SU-DHL-6 (cell line): ENCODE data around the gene ARHGAP26.

Experiments used
- H2AFZ ChIP-seq: fragments of 200-600 bp; sonication (generic); 2 replicates; pipeline ENCODE4 v1.6.1; 2014; ENCODE audit warnings: low read depth, mild to moderate bottlenecking, moderate library complexity, mixed read lengths, antibody characterized with exemption, low read length; ENCODE audit not compliant: severe bottlenecking
- H3F3A ChIP-seq: fragments of 200-600 bp; shearing (Covaris generic); 2 replicates; pipeline ENCODE4 v1.6.0; 2016; ENCODE audit warnings: antibody characterized with exemption, mild to moderate bottlenecking; ENCODE audit not compliant: insufficient read depth
- H3K27ac ChIP-seq: fragments of 200-600 bp; sonication (generic); 2 replicates; pipeline ENCODE4 v1.5.1; 2016; ENCODE audit warnings: low read depth, mild to moderate bottlenecking, low read length, moderate library complexity, mixed read lengths
- H3K27me3 ChIP-seq: fragments of 200-600 bp; sonication (generic), shearing (Covaris generic); 2 replicates; pipeline ENCODE4 v1.6.0; 2014; ENCODE audit warnings: mild to moderate bottlenecking, low read length
- H3K36me3 ChIP-seq: fragments of 200-600 bp; sonication (generic); 2 replicates; pipeline ENCODE4 v1.6.1; 2014; ENCODE audit warnings: mild to moderate bottlenecking, low read length, mixed read lengths
- H3K4me2 ChIP-seq: fragments of 300-600, 200-600 bp; shearing (Covaris generic), sonication (generic); 2 replicates; pipeline ENCODE4 v1.6.0; 2014; ENCODE audit warnings: low read length, low read depth, mild to moderate bottlenecking; ENCODE audit not compliant: poor library complexity, severe bottlenecking
- H3K4me3 ChIP-seq: fragments of 200-600 bp; sonication (generic); 2 replicates; pipeline ENCODE4 v1.5.1; 2014; ENCODE audit warnings: antibody characterized with exemption, low read length, mild to moderate bottlenecking, mixed read lengths; ENCODE audit not compliant: insufficient read depth, poor library complexity, severe bottlenecking
- H3K79me2 ChIP-seq: fragments of 200-600 bp; sonication (generic); 2 replicates; pipeline ENCODE4 v1.6.1; 2014; ENCODE audit warnings: mild to moderate bottlenecking, low read length, moderate library complexity; ENCODE audit not compliant: insufficient read depth
- H3K9ac ChIP-seq: fragments of 200-600 bp; sonication (generic); 2 replicates; pipeline ENCODE4 v1.7.0; 2014; ENCODE audit warnings: mild to moderate bottlenecking, low read length
- H3K9me2 ChIP-seq: fragments of 200-600 bp; sonication (generic); replicated peaks from 2 replicates; pipeline ENCODE4 v1.6.1; 2014; ENCODE audit warnings: low read length; ENCODE audit not compliant: insufficient read depth
- H3K9me3 ChIP-seq: fragments of 200-600 bp; sonication (generic); 2 replicates; pipeline ENCODE4 v1.6.1; 2014; ENCODE audit warnings: low read length, mixed read lengths; ENCODE audit not compliant: insufficient read depth
- H4K20me1 ChIP-seq: fragments of 200-600 bp; sonication (generic); 2 replicates; pipeline ENCODE4 v1.6.1; 2014; ENCODE audit warnings: low read depth, mild to moderate bottlenecking, antibody characterized with exemption, low read length, moderate library complexity, mixed read lengths
- EZH2phosphoT487 ChIP-seq: fragments of 200-600 bp; sonication (generic), shearing (Covaris generic); conservative IDR thresholded peaks from 2 replicates; pipeline ENCODE4 v1.6.1; 2018; ENCODE audit warnings: mild to moderate bottlenecking, antibody characterized with exemption, low read length, moderate library complexity, mixed read lengths
- TF ChIP-seq, protein P1 (sequence below): fragments of 200-600 bp; sonication (generic); IDR thresholded peaks from one replicate; pipeline ENCODE4 v1.5.1; 2017; ENCODE audit warnings: antibody characterized with exemption, mild to moderate bottlenecking, low read length, moderate library complexity; ENCODE audit not compliant: insufficient read depth, poor library complexity, severe bottlenecking

ARHGAP26 gene

DNA sequence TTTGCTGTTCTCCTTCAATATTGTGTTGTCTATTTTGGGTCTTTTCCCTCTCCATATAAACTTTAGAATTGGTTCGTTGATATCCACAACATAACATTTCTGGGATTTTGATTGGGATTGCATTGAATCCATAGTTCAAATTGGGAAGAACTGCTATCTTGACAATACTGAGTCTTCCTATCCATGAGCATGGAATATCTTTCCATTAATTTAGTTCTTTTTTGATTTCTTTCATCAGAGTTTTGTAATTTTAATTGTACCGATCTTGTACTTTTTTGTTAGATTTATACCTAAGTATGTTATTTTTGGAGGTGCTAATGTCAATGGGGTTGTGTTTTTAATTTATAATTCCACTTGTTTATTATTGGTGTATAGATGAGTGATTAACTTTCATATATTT lies 498.2 kb downstream of the ARHGAP26 start:
- H3K27me3 ChIP-seq: no peaks in the 10 kb centered on the region
- H3K36me3 ChIP-seq: no peaks in the 10 kb centered on the region
- no peaks in the 10 kb centered on the region for H4K20me1 ChIP-seq
- H3K9ac ChIP-seq: no peak overlapping the region
- H2AFZ ChIP-seq: no peak overlapping the region
- no peak overlapping the region for H3K4me3 ChIP-seq
- H3K27ac ChIP-seq: no peak overlapping the region
- no peaks in the 10 kb centered on the region for H3F3A ChIP-seq
- peaks cover 4% of the 10 kb centered on the region; the same call in 1 of the 2 replicates for H3K9me3 ChIP-seq
- H3K4me2 ChIP-seq: no peak overlapping the region
- no peak for TF ChIP-seq EZH2phosphoT487
- TF ChIP-seq, protein P1, sequence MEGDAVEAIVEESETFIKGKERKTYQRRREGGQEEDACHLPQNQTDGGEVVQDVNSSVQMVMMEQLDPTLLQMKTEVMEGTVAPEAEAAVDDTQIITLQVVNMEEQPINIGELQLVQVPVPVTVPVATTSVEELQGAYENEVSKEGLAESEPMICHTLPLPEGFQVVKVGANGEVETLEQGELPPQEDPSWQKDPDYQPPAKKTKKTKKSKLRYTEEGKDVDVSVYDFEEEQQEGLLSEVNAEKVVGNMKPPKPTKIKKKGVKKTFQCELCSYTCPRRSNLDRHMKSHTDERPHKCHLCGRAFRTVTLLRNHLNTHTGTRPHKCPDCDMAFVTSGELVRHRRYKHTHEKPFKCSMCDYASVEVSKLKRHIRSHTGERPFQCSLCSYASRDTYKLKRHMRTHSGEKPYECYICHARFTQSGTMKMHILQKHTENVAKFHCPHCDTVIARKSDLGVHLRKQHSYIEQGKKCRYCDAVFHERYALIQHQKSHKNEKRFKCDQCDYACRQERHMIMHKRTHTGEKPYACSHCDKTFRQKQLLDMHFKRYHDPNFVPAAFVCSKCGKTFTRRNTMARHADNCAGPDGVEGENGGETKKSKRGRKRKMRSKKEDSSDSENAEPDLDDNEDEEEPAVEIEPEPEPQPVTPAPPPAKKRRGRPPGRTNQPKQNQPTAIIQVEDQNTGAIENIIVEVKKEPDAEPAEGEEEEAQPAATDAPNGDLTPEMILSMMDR: no peak
- no peaks in the 10 kb centered on the region for H3K9me2 ChIP-seq
- H3K79me2 ChIP-seq: no peaks in the 10 kb centered on the region

DNA sequence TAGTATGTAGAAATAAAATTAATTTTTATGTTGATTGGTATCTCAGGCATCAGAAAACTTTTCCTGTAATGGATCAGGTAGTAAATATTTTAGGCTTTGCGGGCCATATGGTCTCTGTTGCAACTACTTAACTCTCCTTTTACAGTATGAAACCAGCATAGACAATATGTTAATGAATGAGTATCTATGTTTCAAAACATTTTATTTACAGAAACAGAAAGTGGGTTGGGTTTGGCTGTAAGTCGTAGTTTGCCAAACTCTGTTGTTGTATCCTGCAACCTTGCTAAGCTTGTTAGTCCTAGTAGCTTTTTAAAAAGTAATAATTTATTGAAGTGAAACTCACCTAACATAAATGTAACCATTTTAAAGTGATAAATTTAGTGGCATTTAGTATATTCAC lies 501.3 kb downstream of the ARHGAP26 start:
- H3K4me3 ChIP-seq: no peak overlapping the region
- H4K20me1 ChIP-seq: no peaks in the 10 kb centered on the region
- no peak overlapping the region for H3K9ac ChIP-seq
- no peak overlapping the region for H3K27ac ChIP-seq
- no peak overlapping the region for H3K4me2 ChIP-seq
- no peaks in the 10 kb centered on the region for H3K36me3 ChIP-seq
- H3K79me2 ChIP-seq: no peaks in the 10 kb centered on the region
- H3F3A ChIP-seq: no peaks in the 10 kb centered on the region
- H3K27me3 ChIP-seq: no peaks in the 10 kb centered on the region
- peaks cover 4% of the 10 kb centered on the region; the same call in 1 of the 2 replicates for H3K9me3 ChIP-seq
- H2AFZ ChIP-seq: no peak overlapping the region
- H3K9me2 ChIP-seq: no peaks in the 10 kb centered on the region
- no peak for TF ChIP-seq EZH2phosphoT487
- TF ChIP-seq, protein P1: no peak

DNA sequence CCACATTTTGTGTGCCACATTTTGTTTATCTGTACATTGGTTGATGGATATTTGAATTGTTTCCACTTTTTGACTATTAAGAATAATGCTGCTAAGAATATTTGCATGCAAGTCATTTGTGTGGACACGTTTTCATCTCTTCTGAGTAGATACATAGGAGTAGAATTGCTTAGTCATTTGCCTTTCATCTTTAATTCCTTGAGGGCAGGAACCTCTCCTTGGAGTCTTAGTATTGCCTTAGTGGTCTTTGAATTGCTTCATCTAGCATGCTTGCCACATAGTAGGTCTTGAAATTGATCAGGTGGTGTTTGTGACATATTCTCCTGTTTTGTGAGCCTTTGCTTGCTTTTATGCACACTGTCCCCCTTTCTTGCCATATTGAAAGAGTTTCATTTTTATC lies 504.8 kb downstream of the ARHGAP26 start:
- no peaks in the 10 kb centered on the region for H3K9me3 ChIP-seq
- H3K4me3 ChIP-seq: no peak overlapping the region
- H4K20me1 ChIP-seq: no peaks in the 10 kb centered on the region
- H3F3A ChIP-seq: no peaks in the 10 kb centered on the region
- H3K27me3 ChIP-seq: no peaks in the 10 kb centered on the region
- H3K79me2 ChIP-seq: no peaks in the 10 kb centered on the region
- H3K9ac ChIP-seq: no peak overlapping the region
- no peak overlapping the region for H3K27ac ChIP-seq
- H3K9me2 ChIP-seq: no peaks in the 10 kb centered on the region
- TF ChIP-seq, protein P1: no peak
- no peak for TF ChIP-seq EZH2phosphoT487
- H3K4me2 ChIP-seq: no peak overlapping the region
- no peak overlapping the region for H2AFZ ChIP-seq
- 0 out of 2 replicates have a peak, but pooled peaks cover 3% of the 10 kb centered on the region for H3K36me3 ChIP-seq
